CD4-positive, alpha-beta T cell treated with Interferon gamma for 1 hour (primary cell): ENCODE results near the gene NPEPL1.

Source experiments
- DNase-seq: peaks from one replicate; pipeline ENCODE4 v3.0.0-alpha.2; 2020

Gene NPEPL1

DNA sequence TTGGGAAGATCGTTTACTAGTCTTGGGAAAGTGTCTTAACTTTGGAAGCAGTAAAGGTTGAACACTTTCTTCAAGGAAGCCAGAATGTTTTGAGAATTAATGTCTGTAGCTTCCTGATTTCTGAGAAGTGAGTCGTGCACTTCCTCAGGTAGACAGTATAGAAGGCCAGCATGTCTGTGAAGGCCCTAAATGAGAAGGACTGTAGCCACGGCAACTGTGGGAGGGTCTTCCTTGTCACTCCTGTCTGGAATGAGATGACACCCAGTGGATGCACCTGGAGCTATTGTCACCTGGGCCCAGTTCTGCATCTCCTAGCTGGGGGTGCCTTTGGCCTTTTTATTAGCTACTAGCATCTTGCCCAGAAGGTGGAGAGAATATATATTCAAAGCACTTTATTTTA, 32.8 kb upstream of the NPEPL1 start:
- no peak for DNase-seq

DNA sequence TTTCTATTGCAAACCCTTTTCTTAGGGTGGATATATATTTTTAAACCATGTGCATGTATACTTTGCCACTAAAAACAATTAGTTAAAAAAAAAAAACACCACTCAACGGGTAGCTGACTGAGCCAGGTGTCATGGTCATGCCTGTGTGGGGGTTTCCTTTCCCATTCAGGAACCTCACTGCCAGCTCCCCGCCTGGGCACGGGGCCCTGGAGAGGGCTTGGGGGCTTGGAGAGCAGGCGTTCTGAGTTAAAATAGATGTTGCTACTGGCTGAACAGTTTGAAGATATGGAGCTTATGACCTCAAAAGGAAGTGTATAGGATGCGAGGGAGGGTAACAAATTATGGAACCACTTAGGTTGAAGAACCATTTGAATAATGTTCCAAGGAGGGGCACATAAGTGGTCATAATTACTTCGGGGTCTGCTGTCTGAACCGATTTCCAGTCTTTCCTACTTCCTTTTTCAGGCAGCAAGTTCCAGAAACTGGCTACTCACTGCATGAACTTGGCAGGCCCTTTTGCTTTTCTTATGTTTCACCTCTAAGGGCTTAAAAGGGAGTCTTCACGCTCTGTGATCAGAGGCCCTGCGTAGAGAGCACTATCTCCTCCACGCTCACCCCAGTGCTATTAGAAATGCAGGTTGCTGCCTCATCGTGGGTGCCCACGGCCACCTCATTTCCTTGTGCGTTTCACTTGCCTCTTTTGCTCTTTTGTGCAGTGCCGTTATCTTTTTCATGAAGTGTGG, 31.6 kb upstream of the NPEPL1 start:
- DNase-seq = peak; percentile 59

DNA sequence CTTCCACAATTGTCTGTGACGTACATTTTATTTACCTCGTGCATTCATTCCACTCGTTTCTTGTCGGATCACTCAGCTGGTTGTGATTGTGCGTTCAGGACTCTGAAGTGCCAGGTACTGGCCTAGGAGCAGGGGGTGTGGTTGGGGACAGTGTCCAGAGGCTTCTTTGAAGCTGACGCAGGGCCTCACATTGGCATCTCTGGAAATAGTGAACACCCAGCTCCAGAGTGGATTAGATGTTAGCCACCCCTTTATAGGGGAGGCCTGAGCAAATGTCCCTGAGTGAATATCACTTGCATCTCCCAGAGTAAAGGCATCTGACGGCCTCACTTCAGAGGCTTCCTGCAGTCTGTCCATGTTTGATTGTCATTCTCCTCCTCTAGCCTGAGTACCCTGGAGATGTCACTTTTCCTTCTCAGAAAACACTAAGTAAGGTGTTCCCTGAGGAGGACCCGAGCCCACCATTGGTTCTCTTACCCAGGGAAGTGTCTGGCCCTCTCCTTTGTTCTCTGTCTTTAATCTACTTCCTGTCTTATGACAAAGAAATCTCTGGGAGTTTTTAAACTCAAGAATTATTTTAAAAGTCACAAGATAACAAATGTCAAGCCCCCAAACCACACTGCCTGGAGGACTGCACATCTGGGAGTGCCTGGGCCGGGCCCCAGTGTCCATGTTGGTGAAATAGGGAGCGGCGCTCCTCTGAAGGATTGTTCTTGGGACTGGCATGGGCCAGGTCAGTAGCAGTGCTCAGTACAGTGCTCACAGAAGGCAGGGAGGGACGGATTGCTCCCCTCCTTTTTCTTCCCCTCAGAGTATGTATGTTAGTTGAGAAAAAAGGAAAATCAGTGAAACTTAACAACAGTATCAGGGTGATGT, 30.8 kb upstream of the NPEPL1 start:
- DNase-seq = no peak

DNA sequence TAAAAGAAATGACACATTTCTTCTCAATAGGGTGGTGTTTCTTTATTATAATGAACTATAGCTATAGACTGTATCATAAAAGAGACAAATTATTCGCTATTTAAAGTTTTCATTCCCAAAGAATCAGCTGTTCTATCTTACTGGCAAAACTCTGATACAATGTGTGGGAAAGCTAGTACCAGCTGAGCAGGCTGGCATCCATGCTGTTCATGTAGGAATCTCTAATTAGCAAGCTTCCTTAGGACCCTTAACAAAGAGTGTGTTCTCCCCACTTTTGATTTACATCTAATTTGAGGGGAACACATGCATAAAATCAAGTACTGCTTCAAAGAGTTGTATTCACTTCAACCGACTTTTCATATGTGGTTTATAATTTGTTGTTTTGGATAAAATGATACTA, 28.3 kb upstream of the NPEPL1 start:
- DNase-seq = no peak

DNA sequence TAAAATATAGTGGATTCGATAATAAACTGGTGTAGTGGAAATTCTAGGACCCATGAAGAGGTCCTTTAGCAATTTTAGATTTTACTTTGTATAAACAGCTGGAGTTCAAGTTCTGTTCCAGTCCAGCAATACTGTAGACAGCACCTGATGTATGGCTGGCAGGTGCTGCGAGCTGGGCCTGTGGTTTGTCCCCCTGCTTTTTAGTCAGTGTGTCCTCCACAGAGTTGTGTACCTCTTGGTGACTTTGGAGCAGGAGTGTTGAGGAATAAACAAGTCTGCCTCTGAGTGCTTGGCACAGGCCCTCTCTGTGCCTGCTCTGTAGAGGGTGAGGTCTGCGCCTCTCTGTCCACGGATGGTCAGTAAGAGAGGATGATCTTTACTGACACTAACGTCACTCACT, 27.7 kb upstream of the NPEPL1 start:
- no peak for DNase-seq

DNA sequence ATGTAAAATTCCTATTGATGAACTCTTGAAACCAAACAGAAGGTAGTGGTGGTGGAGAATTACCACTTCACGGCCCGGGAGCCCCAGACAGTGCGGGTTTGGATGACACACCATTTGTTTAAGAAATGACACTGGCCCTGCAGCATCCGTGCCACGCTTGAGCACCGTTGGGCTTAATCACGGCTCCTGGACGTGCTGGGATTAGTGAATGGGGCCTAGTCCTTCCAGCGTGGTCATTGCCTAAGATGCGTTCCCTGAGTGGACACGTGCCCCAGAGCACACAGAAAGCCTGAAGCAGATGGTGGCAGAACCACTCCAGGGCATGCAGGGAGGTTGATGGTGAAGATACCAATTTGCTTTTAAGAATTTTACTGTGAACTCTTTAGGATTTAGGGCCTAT, 27.0 kb upstream of the NPEPL1 start:
- no peak for DNase-seq

DNA sequence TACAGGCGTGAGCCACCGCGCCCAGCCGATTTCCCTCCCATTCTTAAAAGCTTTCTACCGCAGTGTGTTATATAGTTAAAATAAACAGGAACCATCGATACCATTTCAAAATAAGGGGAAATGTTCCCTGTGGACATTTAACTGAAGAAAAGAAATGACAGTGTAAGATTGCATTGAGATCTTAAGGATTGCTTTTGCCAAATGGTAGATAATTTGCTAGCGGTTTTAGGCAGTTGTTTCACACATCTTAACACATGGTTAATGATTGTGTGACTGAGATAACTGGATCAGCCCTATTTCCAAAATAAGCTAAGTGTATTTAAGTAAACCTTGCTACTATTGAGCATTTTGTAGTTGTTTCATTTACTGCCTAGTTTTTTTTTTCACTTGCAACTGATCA, 25.9 kb upstream of the NPEPL1 start:
- no peak for DNase-seq

DNA sequence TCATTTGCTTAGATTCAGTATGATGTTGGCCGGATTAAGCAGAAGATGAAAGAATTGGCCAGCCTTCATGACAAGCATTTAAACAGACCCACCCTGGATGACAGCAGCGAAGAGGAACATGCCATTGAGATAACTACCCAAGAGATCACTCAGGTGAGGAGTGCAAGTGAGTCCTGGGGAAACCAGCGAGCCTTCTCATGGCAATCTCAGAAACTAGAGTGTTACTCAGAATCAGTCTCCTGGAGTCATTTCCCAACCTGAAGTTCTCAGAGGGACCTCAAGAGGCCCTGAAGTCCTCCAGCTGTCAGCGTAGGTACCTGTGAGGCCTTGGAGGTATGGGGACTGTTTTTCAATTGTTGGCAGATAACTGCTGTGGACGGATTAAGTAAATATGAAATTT, 24.6 kb upstream of the NPEPL1 start:
- no peak for DNase-seq

DNA sequence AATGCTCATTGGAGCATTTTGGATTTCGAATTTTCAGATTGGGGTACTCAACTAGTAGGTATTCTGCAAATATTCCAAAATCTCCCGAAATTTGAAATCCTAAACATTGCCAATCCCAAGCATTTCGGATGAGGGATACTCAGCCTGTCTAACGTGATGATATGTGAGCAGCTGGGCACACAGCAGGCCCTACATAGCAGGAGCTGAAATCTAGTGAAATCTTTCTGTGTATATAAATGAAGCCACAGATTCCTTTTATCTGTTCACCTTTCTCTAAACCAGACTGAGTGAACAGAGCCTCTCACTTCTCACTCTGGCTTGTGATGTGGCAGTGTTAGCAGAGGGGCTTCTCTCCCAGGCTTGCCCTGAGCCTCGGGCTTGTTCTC, 23.7 kb upstream of the NPEPL1 start:
- no peak for DNase-seq

DNA sequence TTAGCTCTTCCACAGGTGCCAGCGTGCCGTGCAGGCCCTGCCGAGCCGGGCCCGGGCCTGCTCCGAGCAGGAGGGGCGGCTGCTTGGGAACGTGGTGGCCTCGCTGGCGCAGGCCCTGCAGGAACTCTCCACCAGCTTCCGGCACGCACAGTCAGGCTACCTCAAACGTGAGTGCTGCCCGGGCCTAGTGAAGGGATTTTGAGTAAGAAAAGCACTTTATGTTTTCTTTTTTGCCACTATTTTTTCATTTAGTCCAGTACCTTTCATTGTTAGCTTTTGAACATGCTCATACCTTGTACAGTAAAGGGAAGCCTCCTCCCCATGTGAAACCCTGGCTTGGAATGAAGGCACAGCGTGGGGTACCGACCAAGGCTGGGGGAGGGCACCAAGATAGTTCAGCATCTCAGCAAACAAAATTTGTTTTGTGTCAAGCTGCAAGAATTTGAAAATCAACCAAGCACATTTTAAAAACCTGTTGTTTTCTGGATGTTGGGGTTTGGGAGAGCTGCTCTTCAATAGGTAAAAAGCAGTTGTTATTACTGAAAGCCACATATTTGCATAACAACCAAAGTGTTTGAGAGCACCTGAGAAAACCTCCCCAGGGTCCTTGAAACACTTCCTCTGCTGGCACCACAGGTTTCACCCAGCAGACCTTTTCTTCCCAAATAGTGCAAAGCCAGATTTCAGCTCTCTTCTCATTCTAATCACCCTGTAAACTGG, 23.2 kb upstream of the NPEPL1 start:
- DNase-seq = no peak

DNA sequence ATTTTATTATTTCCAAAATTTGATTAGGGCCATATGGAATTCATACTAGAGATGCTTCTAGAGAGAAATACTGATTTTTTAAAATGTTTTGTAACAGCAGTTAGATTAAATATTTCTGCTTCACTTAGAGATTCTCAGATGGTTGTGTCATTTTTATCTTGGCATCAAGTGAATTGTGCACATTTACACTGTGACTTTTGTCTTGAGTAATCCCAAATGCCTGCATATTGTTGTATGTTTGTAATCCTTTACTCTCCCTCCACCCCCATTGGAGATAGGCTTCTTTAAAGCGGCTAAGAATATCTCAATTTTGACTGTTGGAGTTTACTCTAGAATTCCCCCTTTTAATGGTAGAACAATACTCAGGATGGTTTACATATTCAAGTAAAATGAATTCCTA, 22.5 kb upstream of the NPEPL1 start:
- DNase-seq = no peak

DNA sequence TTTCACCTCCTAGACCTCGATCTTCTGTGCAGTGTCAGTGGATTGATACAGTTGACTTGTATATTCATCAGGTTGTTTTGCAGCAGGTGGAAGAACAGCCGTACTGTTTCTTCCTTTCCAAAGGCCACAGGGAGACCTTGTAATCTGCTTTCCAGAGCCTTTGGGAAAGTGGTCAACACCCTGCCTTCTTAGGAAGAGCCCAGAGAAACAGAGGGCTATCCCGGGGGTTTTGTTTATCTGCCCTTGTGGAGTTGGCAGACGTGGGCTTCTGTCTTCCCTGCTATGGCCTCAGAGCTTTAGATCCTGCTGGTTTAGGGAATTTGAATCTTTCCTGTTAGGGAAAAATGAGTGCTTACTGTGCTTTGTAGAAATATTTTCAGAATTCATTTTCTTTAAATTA, 21.9 kb upstream of the NPEPL1 start:
- no peak for DNase-seq

DNA sequence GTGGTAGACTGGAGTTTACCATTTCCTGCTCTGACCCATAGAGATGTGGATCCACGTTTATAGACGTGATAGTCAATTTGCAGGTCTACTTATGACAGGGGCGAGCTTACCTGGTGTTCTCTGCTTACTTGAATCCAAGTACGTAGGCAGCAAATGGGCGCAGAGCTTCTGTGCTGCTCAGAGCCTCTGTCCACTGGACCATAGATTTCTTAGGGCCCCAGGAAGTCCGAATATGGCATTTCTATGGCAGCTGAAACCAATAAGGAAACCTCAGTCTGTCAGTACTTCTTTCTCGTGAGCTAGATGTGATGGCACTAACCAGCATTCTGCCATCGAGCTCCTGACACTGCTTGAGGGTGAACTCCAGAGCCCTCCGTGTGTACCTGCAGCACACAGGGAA, 19.5 kb upstream of the NPEPL1 start:
- DNase-seq = no peak

DNA sequence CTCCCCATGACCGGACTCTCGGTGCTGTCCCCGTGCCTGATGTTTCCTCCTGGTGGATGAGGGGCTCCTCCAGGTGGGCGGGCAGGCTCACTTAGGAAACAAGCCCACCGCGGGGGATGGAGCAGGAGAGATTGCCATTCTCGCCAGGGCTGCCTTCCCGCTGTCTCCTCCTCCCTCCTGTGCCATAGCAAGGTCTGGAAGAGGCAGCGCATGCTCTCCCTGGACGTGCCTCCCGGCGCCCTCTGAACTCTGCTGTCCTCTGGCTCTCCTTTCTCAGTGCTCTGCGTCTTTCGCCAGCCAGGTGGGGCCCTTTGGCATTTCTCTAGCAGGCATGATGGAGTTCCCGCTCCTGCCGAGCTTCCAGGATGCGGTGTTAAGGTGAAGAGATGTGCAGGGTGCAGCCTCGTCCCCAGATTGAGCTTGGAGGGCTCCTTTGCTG, 17.4 kb upstream of the NPEPL1 start:
- DNase-seq = no peak

DNA sequence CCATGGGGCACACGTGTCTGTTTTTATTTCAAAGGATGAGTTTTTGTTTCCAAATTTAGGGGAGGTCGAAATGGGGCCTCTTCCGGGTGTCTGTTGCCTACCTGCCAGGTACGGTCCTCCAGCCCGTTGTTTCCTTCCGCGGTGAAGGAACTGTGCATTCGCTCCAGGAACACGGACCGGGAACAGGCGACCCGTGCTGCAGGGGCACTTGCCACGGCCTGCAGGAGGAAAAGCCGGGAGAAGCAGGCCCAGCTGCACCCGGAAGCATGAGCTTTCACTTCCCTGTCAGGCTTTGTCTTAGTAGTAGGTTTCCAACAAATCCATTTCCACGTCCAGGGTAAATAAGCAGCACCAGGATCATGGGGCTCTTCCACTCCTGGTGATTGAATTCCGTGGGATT, 17.0 kb upstream of the NPEPL1 start:
- DNase-seq = no peak

DNA sequence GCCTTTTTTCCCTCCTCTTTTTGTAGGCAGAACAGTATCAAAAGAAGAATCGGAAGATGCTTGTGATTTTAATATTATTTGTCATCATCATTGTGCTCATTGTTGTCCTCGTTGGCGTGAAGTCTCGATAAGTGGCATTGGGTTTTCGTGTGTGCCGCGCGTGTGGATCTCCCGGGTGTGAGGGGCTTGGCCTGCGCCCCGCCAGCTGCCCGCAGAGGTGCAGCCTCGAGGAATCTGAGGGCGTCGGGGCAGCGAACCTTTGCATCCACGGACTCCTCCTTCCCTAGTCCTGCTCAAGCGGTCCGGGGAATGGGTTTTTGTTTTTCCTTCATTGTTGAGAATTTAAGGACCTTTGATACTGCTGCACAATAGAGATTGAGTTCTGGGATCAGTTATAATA, 16.4 kb upstream of the NPEPL1 start:
- no peak for DNase-seq

DNA sequence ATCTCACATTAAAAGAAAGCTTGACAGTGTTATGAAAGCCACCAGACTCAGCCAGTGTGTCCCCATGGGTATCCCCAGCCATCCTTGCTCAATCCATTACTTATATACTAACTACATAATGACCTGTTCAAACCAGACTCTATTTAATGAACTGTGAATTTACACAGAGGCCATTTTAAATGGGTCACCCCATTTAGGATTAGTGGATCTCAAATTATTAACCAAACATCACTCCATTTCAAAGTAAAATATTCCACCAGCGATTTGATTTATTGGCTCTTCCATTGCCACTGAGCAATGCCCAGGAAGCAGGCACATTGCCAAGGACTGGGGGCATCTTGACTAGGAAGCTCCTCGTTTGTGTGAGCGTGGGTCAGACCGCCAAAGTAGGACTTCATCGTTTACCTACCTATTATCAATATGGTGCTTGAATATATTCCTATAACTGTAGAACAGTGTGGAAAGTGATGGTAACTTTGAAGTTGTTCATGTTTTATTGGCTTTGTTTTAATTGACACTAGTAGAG, 15.5 kb upstream of the NPEPL1 start:
- no peak for DNase-seq

DNA sequence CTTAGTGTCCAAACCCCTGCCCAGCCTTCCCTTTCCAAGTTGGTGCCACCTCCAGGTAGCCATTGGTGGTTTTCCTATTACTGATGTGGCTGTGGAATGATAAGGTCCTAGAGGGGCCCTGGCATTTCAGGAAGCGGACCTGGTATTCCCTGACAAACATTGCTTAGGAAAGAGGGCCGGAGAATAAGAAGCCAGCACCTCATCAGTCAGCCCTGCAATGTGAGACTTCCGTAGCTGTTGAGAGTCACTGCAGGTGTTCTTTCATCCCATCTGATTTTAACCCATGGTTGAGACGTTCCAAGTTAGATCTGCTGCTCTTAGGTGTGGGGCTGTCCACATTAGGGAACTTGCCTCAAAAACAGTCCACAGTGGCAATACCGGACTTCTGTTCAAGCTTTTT, 14.8 kb upstream of the NPEPL1 start:
- DNase-seq = no peak

DNA sequence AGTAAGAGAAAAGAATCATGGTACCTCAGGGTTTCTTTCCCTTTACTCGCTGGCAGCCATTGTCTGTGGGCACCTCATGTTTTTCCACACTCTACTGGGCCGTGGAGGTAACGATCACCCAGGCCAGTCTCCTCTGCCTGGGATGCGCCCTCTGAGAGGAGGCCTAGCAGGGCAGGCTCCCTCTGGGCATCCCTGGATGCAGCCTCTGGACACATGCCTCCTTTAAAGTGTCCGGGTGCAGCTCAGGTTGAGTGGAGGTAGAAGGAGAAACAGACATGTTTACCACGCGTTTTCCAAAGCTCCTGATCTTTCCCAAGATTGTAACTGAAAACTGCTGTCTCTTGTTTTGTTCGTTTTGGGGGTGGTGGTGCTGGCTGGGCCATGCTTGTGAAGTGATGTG, 13.8 kb upstream of the NPEPL1 start:
- DNase-seq = no peak

DNA sequence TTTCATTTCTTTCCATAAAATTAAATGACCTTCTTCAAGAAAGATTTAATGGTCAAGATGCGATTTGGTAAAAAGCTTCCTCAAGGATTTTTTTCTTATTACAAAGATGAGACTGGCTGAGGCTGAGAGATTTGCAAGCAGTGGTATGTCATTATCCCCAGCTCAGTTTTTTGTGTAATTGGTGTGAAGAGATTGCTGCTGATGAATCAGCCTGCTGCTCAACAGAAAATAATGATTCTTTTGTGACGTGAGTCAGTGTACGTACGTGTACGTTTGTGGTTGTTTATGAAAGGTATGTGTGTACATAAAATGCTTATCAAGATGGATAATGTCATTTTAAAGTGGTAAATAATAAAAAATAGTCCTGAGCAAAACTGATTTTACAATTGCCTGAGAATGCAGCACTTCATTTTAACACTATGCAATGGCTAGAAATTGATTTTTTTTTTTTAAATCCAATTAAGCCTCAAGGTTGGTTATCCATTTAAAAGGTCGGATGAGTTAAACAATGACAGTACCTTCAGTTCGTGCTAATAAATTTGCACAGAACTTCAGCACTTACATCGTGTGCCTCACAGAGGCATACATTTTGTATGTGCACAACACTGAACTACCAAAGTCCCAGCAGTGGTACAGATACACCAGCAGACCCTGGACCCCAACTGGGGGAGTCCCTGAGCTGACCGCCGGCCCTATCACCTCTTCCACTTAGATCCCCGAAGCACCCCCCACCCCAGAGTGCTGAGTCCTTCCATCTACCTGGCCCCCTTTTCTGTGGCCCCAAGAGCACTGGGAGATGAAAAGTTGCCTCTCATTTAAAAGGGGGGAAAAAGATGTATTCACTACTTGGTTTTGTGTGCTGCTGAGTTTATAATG, 9.7 kb upstream of the NPEPL1 start:
- no peak for DNase-seq

DNA sequence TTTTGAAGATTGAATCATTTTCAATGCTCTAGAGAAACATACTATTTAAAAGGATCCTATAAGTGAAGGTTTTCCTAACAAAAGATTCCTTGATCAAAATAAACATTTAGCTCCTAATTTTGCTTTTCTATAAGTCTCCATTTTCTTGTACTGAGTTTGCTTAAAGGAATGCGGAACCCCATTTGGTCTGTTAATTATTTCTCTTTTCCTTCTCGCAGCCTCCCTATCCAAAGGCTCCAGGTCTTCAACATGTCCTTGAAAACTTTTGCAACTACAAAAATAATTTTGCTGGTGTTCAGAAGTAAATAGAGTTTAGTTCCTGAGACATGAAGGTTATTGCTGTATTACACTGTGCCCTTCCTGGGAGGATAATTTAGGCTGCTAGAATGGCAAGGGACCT, 8.3 kb upstream of the NPEPL1 start:
- DNase-seq = no peak

DNA sequence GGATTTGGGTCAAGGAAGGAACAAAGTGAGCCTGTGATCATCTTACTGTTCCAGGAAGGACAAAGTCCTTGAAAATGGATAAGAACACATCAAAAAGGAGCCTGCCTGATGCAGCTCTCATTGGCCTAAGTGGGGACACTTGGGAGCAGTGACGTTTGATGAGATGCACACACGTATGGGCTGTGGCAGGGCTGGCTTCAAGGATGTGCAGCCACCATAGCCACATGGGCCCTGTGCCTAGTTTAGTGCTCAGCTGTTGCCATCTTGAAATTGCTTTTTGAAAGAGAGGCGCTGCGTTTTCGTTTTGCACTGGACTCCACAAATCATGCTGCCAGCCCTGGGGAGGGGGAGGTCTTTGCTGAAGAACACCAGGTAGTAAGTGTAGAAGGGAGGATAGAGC, 6.6 kb upstream of the NPEPL1 start:
- no peak for DNase-seq

DNA sequence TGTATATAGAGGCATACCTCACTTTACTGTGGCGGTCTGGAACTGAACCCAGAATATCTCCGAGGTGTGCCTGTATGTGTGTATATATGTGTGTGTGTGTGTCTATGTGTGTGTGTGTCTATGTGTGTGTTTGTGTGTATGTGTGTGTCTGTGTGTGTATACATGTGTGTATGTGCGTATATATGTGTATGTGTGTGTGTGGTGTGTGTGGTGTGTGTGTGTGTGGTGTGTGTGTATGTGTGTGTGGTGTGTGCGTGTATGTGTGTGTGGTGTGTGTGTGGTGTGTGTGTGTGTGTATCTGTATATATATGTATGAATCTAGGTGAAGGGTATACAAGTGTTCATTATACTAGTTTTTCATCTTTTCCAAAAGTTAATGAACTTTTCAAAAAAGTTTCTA, 4.2 kb upstream of the NPEPL1 start:
- DNase-seq = no peak
